Measurements from ENCODE around the gene TFF3.

The TFF3 gene

GRCh38 chr21:42315296-42315891, at the start of gene TFF3:
TSS of gene TFF3 (minus strand) at chr21:42315409. CDS start at chr21:42315374, 35 bp downstream.
- DNase-seq = no peak

- no peak for DNase-seq
Observed at GRCh38 chr21:42364304-42364865, 49.2 kb upstream of the TFF3 start.

- no peak for DNase-seq
Observed at GRCh38 chr21:42363312-42363711, 48.1 kb upstream of the TFF3 start.

DNA sequence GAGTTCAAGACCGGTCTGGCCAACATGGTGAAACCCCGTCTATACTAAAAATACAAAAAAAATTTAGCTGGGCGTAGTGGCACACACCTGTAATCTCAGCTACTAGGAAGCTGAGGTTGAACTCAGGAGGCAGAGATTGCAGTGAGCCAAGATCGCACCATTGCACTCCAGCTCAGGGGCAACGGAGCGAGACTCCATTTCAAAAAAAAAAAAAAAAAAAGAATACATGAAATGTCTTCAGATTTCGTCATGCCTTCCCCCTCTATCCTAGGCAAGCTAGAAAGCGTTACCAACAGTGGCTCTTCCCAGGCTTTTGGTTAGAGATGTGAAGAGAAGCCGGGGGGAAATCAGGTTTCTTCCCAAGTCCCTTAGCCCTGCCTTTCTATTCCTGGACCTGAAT, 47.5 kb upstream of the TFF3 start:
- DNase-seq = no peak

- no peak for DNase-seq
Observed at GRCh38 chr21:42362198-42362597, 47.0 kb upstream of the TFF3 start.

- no peak for DNase-seq
Observed at GRCh38 chr21:42361286-42361685, 46.1 kb upstream of the TFF3 start.

GRCh38 chr21:42360317-42360716, 45.1 kb upstream of the TFF3 start:
- DNase-seq = peak; percentile 26 to 49

GRCh38 chr21:42358937-42359336, 43.7 kb upstream of the TFF3 start:
- no peak for DNase-seq

GRCh38 chr21:42358261-42358660, 43.1 kb upstream of the TFF3 start:
- DNase-seq = no peak

GRCh38 chr21:42357307-42357706, 42.1 kb upstream of the TFF3 start:
- no peak for DNase-seq

- DNase-seq = no peak
Observed at GRCh38 chr21:42356650-42357049, 41.4 kb upstream of the TFF3 start.

GRCh38 chr21:42356046-42356445, 40.8 kb upstream of the TFF3 start:
- DNase-seq = no peak

GRCh38 chr21:42353623-42354022, 38.4 kb upstream of the TFF3 start:
- DNase-seq = no peak

DNA sequence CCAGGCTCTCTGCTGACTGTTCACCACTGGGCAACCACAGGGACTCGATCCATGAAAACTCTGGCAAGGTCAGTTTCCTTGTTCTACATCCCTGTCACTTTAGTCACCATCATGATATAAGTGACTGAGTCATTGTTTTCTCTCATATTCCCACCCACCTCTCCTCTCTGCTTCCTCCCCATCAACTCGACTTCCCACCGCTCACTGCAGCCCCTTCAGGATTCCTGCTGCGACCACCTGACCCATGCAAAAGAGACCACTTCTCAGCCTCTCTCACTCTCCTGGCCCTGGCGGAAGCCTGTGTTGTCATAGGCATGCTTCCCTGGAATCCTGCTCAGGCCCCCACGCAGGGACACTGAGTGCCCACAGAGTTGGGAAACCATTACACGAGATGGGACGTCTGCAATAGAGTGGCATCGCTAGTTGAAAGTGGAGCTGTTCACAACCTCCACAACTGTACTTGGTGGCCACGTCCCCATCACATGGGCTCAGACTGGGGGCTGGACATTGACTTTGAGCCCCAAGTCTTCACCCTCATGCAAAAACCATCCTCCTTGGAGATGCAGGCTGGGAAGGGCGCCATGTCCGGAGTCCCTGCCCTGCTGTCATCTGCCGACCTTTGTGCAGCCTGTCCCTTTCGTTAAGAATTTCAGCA, 37.4 kb upstream of the TFF3 start:
- no peak for DNase-seq

DNA sequence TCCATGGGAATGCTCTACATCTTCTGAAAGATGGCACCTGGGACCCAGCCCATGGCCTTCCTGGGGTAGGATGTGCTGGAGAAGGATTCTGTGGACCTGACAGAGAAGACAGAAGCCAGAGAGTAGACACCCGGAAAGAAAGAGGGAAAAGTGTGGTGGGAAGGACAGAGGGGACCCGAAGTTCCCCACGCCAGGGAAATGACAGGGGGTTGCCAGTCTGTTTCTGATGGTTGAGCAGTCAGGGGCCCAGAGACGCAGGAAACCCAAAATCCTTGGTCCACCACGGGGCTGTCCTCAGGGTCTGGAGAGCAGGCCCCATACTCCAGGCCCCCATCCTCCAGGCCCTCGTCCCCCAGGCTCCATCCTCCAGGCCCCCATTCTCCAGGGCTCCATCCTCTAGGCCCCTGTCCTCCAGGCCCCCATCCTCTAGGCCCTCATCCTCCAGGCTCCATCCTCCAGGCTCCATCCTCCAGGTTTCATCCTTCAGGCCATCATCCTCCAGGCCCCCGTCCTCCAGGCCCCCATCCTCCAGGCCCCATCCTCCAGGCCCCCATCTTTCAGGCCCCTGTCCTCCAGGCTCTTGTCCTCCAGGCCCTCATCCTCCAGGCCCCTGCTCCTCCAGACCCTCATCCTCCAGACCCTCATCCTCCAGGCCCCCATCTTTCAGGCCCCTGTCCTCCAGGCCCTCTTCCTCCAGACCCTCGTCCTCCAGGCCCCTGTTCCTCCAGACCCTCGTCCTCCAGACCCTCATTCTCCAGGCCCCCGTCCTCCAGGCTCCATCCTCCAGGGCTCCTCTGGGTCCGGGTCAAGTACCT, 36.6 kb upstream of the TFF3 start:
- no peak for DNase-seq

DNA sequence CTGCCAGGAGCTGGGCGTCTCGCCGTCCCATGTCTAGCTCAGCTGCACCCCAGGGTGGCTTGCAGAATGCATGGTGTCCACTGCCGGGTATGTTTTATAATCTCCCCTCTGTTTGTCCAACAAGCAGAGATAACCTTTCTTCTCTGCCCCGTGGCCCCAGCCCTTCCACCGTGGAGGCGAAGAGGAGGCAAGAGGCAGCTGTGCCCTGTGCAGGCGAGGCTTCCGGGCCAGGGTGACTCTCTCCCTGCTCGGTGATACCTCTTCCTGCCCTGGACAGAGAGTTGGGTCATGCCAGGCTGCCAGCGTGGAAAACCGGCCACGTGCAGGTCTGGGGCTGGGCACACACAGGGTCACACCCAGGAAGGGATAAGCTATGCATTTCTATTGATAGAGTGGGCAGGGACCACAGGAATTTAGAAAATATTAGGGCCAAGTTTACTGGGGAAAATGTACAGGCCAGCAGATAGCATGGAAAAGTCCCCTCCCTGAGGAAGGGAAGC, 35.8 kb upstream of the TFF3 start, which contains the start of gene TFF2:
Gene TFF2 (minus strand): TSS at position 68 of the 500 bp plus-strand sequence. CDS start 37 bp downstream, at position 31.
- no peak for DNase-seq

- DNase-seq = no peak
Observed at GRCh38 chr21:42350318-42350910, 35.2 kb upstream of the TFF3 start.

DNA sequence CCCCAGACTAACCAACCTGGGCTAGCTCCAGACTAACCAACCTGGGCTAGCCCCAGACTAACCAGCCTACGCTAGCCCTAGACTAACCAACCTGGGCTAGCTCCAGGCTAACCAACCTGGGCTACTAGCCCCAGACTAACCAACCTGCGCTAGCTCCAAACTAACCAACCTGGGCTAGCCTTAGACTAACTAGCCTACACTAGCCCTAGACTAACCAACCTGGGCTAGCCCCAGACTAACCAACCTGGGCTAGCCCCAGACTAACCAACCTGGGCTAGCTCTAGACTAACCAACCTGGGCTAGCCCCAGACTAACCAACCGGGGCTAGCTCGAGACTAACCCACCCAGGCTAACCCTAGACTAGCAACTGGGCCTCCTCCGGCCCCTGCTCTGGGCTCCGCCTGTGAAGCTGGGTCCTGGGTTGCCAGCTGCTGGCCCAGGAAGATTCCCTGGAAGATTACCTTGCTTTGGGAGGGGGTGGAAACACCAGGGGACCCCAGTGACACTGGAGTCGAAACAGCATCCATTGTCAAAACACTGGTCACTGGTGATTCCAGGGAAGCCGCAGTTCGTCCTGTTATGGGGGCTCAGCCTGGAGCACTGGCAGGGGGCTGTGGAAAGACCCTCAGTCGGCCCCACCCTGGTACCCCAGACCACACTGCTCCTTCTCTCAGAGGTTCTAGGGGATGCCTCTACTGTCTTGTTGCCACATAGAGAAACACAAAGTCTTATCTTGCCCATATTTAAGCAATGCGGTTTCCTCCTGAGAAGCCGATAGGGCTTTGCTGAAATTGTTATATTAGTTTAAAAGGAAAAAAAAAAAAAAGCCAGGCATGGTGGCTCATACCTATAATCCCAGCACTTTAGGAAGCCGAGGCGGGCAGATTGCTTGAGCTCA, 34.5 kb upstream of the TFF3 start:
- no peak for DNase-seq

GRCh38 chr21:42348762-42349161, 33.6 kb upstream of the TFF3 start:
- DNase-seq = no peak

- no peak for DNase-seq
Observed at GRCh38 chr21:42347601-42348327, 32.6 kb upstream of the TFF3 start.

Data from activated CD4-positive, alpha-beta T cell treated with anti-CD3 and anti-CD28 coated beads, Interleukin-2, amount 50 U/mL, for 48 hours (primary cell).